NB4 (cell line): ENCODE data around the gene ITPKA.

ENCODE experiments used
- DNase-seq: peaks from one replicate; pipeline ENCODE4 v3.0.0; 2010; ENCODE audit warnings: low read depth
- H3K4me3 ChIP-seq: one replicate; pipeline ENCODE4 v1.5.1; 2011; ENCODE audit warnings: mild to moderate bottlenecking, low read depth, low read length, moderate library complexity
- MAX ChIP-seq: IDR thresholded peaks from 2 replicates; pipeline ENCODE4 v1.6.1; 2011; ENCODE audit warnings: low read depth, low read length
- MYC ChIP-seq: IDR thresholded peaks from 2 replicates; pipeline ENCODE4 v1.6.1; 2011; ENCODE audit warnings: low read depth, low read length
- POLR2A ChIP-seq: IDR thresholded peaks from 2 replicates; pipeline ENCODE4 v1.6.1; 2011; ENCODE audit warnings: mild to moderate bottlenecking; ENCODE audit not compliant: insufficient read length; ENCODE audit errors: extremely low read depth
- TF ChIP-seq, protein P1 (sequence below): IDR thresholded peaks from one replicate; pipeline ENCODE4 v1.5.1; 2012; ENCODE audit warnings: low read depth, low read length

Gene ITPKA

DNA sequence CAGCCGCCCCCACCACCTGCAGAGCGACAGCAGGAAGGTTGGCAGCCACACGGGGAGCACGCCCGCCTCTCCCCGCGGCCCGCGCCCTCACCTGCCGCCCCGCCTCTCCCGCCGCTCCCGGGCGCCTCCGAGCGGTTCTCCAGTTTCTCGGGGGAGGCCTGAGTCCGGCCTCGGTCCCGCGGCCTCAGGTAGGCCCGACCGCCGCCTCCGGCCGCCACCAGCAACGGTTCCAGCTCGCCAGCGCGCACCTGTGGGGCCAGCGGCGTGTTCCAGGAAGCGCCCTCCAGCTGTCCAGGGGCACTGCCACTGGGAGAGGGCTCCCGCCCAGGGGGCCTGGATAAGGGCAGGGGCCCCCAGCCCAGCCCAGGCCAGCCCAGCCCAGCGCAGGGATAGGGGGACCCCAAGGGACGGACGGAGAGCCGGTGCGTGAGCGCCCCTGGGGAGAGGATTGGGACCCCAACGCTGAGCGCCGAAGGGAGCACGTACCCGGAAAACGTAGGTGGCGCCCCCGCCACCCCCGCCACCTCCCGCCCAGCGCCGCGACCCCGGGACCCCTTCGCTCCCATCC is 17.7 kb downstream of the ITPKA start:
- no peak for DNase-seq

DNA sequence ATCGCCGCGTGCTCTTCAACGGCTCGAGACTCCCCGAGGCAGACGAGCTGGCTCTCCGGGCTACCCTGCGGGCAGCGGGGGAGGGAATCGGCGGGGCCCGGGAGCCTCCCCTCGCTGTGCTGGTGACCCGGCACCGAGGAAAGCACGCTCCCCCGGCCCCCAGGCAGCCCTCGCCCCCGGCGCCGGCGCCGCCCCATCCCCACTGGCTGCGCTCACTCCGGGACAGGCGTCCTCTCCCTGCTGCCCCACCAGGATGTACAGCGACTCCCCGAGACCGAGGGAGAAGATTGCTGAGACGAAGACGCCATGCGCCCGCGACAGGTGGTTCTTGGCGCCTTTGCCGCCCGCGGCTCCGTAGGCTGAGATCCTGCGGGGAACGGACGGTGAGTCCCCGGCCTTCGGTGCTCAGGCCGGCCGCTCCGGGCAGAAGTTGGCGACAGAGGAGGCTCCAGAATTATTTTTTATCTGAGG is 18.3 kb downstream of the ITPKA start:
- no peak overlapping the region for H3K4me3 ChIP-seq
- TF ChIP-seq POLR2A (no peak), MYC (no peak), MAX (no peak)
- TF ChIP-seq, protein P1, sequence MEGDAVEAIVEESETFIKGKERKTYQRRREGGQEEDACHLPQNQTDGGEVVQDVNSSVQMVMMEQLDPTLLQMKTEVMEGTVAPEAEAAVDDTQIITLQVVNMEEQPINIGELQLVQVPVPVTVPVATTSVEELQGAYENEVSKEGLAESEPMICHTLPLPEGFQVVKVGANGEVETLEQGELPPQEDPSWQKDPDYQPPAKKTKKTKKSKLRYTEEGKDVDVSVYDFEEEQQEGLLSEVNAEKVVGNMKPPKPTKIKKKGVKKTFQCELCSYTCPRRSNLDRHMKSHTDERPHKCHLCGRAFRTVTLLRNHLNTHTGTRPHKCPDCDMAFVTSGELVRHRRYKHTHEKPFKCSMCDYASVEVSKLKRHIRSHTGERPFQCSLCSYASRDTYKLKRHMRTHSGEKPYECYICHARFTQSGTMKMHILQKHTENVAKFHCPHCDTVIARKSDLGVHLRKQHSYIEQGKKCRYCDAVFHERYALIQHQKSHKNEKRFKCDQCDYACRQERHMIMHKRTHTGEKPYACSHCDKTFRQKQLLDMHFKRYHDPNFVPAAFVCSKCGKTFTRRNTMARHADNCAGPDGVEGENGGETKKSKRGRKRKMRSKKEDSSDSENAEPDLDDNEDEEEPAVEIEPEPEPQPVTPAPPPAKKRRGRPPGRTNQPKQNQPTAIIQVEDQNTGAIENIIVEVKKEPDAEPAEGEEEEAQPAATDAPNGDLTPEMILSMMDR, result no peak
- no peak for DNase-seq

More for the DNA sequence above, 17.7 kb downstream of the ITPKA start:
- H3K4me3 ChIP-seq, result no peak overlapping the region
- TF ChIP-seq MYC (no peak), MAX (no peak), POLR2A (no peak)
- TF ChIP-seq, protein P1, result no peak

DNA sequence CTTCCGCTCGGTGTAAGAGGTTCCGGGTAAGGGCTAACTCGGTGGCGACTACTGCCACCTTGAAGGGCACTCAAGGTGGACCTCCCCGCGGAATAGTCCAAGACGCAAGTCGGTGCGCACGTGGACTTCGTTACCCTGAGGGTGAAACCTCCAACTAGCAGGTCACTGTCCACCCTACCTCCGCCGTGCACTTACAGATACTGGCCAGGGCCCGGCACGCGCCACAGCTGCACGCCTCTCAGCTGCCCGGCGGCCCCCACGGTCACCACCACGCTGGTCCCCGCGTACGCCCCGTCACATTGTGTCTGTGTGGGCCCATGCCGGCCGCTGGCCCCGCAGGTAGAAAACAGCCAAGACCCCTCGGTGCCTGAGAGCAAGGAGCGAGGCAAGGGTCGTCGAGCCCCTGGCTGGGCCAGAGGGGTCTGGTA is 18.9 kb downstream of the ITPKA start:
- H3K4me3 ChIP-seq, result peak overlapping the region; percentile 52
- TF ChIP-seq, protein P1, result no peak
- TF ChIP-seq MYC (no peak), MAX (no peak), POLR2A (no peak)
- DNase-seq, result no peak

DNA sequence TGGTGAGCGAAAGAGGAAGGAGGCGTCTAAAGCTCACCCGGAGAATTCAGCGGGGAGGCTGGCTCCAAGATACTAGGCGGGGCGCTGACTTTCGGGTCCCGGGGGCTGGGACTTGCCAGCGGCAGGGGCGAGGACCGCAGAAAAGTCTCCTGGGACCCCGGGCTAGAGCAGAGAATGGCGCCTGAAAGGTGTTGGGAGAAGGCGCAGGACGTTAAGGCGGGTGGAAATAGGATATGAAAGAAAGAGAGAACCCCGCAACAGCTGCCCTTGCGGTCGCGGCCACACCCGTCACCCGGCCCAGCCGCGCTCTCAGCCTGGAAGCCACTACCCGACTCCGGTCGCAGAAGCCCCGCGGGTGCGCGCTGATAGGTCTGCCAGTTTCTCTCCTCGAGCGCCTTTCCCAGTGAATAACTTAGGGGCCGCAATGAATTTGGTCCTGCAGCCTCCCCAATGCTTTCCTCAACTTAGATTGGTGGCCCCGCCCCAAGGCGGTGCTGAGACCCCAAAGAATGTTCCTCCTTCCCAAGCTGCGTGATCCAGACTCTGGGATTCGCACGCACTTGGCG is 19.3 kb downstream of the ITPKA start:
- peak overlapping the region; percentile 52 for H3K4me3 ChIP-seq
- no peak for TF ChIP-seq POLR2A
- peak; percentile 54 for TF ChIP-seq MAX
- TF ChIP-seq MYC, result 0 out of 2 replicates have a peak, but pooled peaks have one; percentile 41
- TF ChIP-seq, protein P1, result no peak
- peak; percentile 85 for DNase-seq

DNA sequence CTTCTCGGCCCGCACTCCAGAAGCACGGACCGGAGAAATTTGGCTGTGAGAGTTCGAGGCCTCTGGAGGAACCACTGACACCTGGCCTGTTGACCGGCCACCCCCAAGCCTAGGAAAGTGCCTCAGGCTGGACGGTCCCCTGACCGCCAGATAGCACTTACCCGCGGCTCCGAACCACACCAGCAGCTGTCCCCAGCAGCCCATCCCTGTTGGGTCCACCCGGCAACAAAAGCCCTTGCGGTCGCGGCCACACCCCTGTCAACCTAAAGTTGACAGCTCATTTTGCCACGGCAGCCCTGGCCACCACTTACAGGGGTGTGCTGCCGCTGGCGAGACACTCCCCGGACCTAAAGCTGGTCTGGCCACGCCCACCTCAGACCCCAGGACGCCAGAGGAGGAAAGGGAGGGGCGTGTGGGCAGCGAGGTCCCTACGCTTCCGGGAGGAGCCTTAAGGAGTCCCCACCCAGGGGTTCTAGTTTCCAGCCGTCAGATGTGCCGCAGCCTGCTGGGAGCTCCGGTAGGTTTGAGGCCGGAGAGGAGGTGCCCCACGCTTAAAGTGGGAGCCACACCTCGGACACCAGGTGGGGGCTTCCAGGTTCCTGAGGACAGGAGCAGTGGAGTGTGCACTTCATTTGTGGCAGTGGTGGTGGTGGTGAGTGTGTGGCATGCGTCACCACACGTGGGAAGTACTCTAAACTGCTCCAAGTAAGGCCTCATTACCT is 20.0 kb downstream of the ITPKA start, which contains the start of gene LTK:
Gene LTK, minus strand, starts transcription at position 322 of the 722 bp plus-strand sequence. Its CDS starts 118 bp downstream, at position 204.
- peak; percentile 91 for DNase-seq

More for the DNA sequence above, 20.0 kb downstream of the ITPKA start, which contains the start of gene LTK:
- TF ChIP-seq, protein P1, result no peak
- TF ChIP-seq POLR2A, result peak; percentile 76
- peak; percentile 82 for TF ChIP-seq MAX
- peak; percentile 72; the same call in 1 of the 2 replicates for TF ChIP-seq MYC
- peak within 1 kb of the TSS; percentile 52 for H3K4me3 ChIP-seq
